Stimulated activated naive B cell treated with anti-CD40 and anti-IgM and Interleukin-4, amounts not matched to agents 10 μg/mL and 1 μg/mL and 100 μg/mL, for 72 hours (primary cell): Measurements from ENCODE around the gene SLC47A2.

Experiments used
- ATAC-seq, 2 donors: fragments of 150-1000 bp; cut with Tn5 transposase; replicated peaks; 2 replicates each; pipeline ENCODE4 v1.10.0; 2021; ENCODE audit warnings: moderate library complexity in 1 of 2
- DNase-seq: peaks from one replicate; pipeline ENCODE4 v3.0.0; 2021
- H3K27ac Mint-ChIP-seq: one replicate; pipeline ENCODE4 v1.8.0; 2022; ENCODE audit warnings: mild to moderate bottlenecking, mixed read lengths
- H3K27me3 Mint-ChIP-seq, 2 donors: one replicate each; pipeline ENCODE4 v1.8.0; 2022; ENCODE audit warnings: mixed read lengths in 2 of 2
- H3K36me3 Mint-ChIP-seq, 2 donors: one replicate each; pipeline ENCODE4 v1.8.0; 2022; ENCODE audit warnings: mixed read lengths in 2 of 2, mild to moderate bottlenecking in 1 of 2
- H3K4me1 Mint-ChIP-seq, 2 donors: one replicate each; pipeline ENCODE4 v1.8.0; 2022; ENCODE audit warnings: mixed read lengths in 2 of 2, mild to moderate bottlenecking in 1 of 2
- H3K4me3 Mint-ChIP-seq, 2 donors: one replicate each; pipeline ENCODE4 v1.8.0; 2022; ENCODE audit warnings: mild to moderate bottlenecking in 2 of 2, mixed read lengths in 2 of 2, moderate library complexity in 1 of 2
- H3K9me3 Mint-ChIP-seq, 2 donors: one replicate each; pipeline ENCODE4 v1.8.0; 2022; ENCODE audit warnings: mixed read lengths in 2 of 2, mild to moderate bottlenecking in 1 of 2

SLC47A2 gene

GRCh38 chr17:19713901-19714361, 2.5 kb downstream of the SLC47A2 start:
- no peak for ATAC-seq
- no peak overlapping the region for H3K27ac Mint-ChIP-seq
- no peaks in the 10 kb centered on the region for H3K9me3 Mint-ChIP-seq
- no peaks in the 10 kb centered on the region for H3K4me1 Mint-ChIP-seq
- no peak overlapping the region for H3K4me3 Mint-ChIP-seq
- H3K36me3 Mint-ChIP-seq = no peaks in the 10 kb centered on the region
- DNase-seq = no peak
- H3K27me3 Mint-ChIP-seq = no peaks in the 10 kb centered on the region

- no peak overlapping the region for H3K4me3 Mint-ChIP-seq
- H3K27ac Mint-ChIP-seq = no peak overlapping the region
- ATAC-seq (no peak), DNase-seq (no peak)
- no peaks in the 10 kb centered on the region for H3K9me3 Mint-ChIP-seq
- no peaks in the 10 kb centered on the region for H3K27me3 Mint-ChIP-seq
- H3K4me1 Mint-ChIP-seq = no peaks in the 10 kb centered on the region
- H3K36me3 Mint-ChIP-seq = no peaks in the 10 kb centered on the region
Measured at GRCh38 chr17:19713462-19713861, 2.9 kb downstream of the SLC47A2 start.

GRCh38 chr17:19712436-19713004, 3.9 kb downstream of the SLC47A2 start:
- no peak overlapping the region for H3K27ac Mint-ChIP-seq
- ATAC-seq (no peak), DNase-seq (no peak)
- H3K27me3 Mint-ChIP-seq = no peaks in the 10 kb centered on the region
- no peaks in the 10 kb centered on the region for H3K4me1 Mint-ChIP-seq
- no peaks in the 10 kb centered on the region for H3K36me3 Mint-ChIP-seq
- H3K4me3 Mint-ChIP-seq = no peak overlapping the region
- H3K9me3 Mint-ChIP-seq = no peaks in the 10 kb centered on the region

- Mint-ChIP-seq H3K36me3 (no peaks in the 10 kb centered on the region), H3K27ac (no peak overlapping the region), H3K9me3 (no peaks in the 10 kb centered on the region), H3K4me3 (no peak overlapping the region), H3K27me3 (no peaks in the 10 kb centered on the region), H3K4me1 (no peaks in the 10 kb centered on the region)
- ATAC-seq (no peak), DNase-seq (no peak)
Measured at GRCh38 chr17:19709841-19710240, 6.5 kb downstream of the SLC47A2 start.

- no peak overlapping the region for H3K27ac Mint-ChIP-seq
- no peak for DNase-seq
- H3K4me3 Mint-ChIP-seq = no peak overlapping the region
- H3K36me3 Mint-ChIP-seq = no peaks in the 10 kb centered on the region
- no peaks in the 10 kb centered on the region for H3K27me3 Mint-ChIP-seq
- H3K9me3 Mint-ChIP-seq = no peaks in the 10 kb centered on the region
- no peak for ATAC-seq
- no peaks in the 10 kb centered on the region for H3K4me1 Mint-ChIP-seq
Measured at GRCh38 chr17:19708431-19709175, 7.8 kb downstream of the SLC47A2 start.

- Mint-ChIP-seq H3K36me3 (no peaks in the 10 kb centered on the region), H3K27ac (no peak overlapping the region), H3K9me3 (no peaks in the 10 kb centered on the region), H3K27me3 (no peaks in the 10 kb centered on the region), H3K4me3 (no peak overlapping the region), H3K4me1 (peaks cover 0 to 1% of the 10 kb centered on the region in 2 donors)
- ATAC-seq = no peak
- no peak for DNase-seq
Measured at GRCh38 chr17:19707728-19708221, 8.6 kb downstream of the SLC47A2 start.

- Mint-ChIP-seq H3K27ac (peak overlapping the region; percentile 5), H3K4me3 (no peak overlapping the region), H3K9me3 (no peaks in the 10 kb centered on the region), H3K4me1 (peaks cover 0 to 1% of the 10 kb centered on the region in 2 donors), H3K27me3 (no peaks in the 10 kb centered on the region), H3K36me3 (no peaks in the 10 kb centered on the region)
- DNase-seq (no peak), ATAC-seq (no peak)
Measured at GRCh38 chr17:19706791-19707727, 9.3 kb downstream of the SLC47A2 start.

- DNase-seq (no peak), ATAC-seq (no peak)
- Mint-ChIP-seq H3K27me3 (no peaks in the 10 kb centered on the region), H3K4me3 (no peak overlapping the region), H3K36me3 (no peaks in the 10 kb centered on the region), H3K27ac (peak overlapping the region; percentile 37), H3K4me1 (peaks cover 0 to 1% of the 10 kb centered on the region in 2 donors), H3K9me3 (no peaks in the 10 kb centered on the region)
Measured at GRCh38 chr17:19705771-19706770, 10.3 kb downstream of the SLC47A2 start.

GRCh38 chr17:19705201-19705600, 11.2 kb downstream of the SLC47A2 start:
- H3K27ac Mint-ChIP-seq = no peak overlapping the region
- H3K4me3 Mint-ChIP-seq = no peak overlapping the region
- no peaks in the 10 kb centered on the region for H3K36me3 Mint-ChIP-seq
- H3K4me1 Mint-ChIP-seq = peaks cover 0 to 1% of the 10 kb centered on the region in 2 donors
- H3K9me3 Mint-ChIP-seq = no peaks in the 10 kb centered on the region
- DNase-seq (no peak), ATAC-seq (no peak)
- no peaks in the 10 kb centered on the region for H3K27me3 Mint-ChIP-seq

GRCh38 chr17:19703828-19704613, 12.4 kb downstream of the SLC47A2 start:
- Mint-ChIP-seq H3K36me3 (no peaks in the 10 kb centered on the region), H3K9me3 (no peaks in the 10 kb centered on the region), H3K27me3 (no peaks in the 10 kb centered on the region), H3K27ac (no peak overlapping the region), H3K4me3 (no peak overlapping the region), H3K4me1 (peaks cover 0 to 1% of the 10 kb centered on the region in 2 donors)
- ATAC-seq (no peak), DNase-seq (no peak)

- Mint-ChIP-seq H3K9me3 (no peaks in the 10 kb centered on the region), H3K36me3 (no peaks in the 10 kb centered on the region), H3K4me3 (no peak overlapping the region), H3K4me1 (peaks cover 0 to 1% of the 10 kb centered on the region in 2 donors), H3K27me3 (no peaks in the 10 kb centered on the region), H3K27ac (peak overlapping the region; percentile 42)
- no peak for ATAC-seq
- DNase-seq = no peak
Measured at GRCh38 chr17:19703106-19703827, 13.1 kb downstream of the SLC47A2 start.

GRCh38 chr17:19702217-19702641, 14.2 kb downstream of the SLC47A2 start:
- no peaks in the 10 kb centered on the region for H3K27me3 Mint-ChIP-seq
- H3K4me3 Mint-ChIP-seq = no peak overlapping the region
- no peak for ATAC-seq
- peak overlapping the region; percentile 81 for H3K27ac Mint-ChIP-seq
- H3K4me1 Mint-ChIP-seq = peaks cover 0 to 1% of the 10 kb centered on the region in 2 donors
- H3K9me3 Mint-ChIP-seq = no peaks in the 10 kb centered on the region
- DNase-seq = no peak
- H3K36me3 Mint-ChIP-seq = no peaks in the 10 kb centered on the region
